Inferior parietal cortex (tissue), 1 donor: ENCODE measurements around the gene PHF12.
"Not testable (repeated sequence)": the region's sequence is repeated elsewhere in the genome, so short reads cannot be mapped to it uniquely, and the experiment has no call there.

ENCODE experiments used
- DNase-seq: peaks from one replicate; pipeline ENCODE4 v3.0.0-alpha.2; 2016; ENCODE audit errors: extremely low spot score

The PHF12 gene

DNA sequence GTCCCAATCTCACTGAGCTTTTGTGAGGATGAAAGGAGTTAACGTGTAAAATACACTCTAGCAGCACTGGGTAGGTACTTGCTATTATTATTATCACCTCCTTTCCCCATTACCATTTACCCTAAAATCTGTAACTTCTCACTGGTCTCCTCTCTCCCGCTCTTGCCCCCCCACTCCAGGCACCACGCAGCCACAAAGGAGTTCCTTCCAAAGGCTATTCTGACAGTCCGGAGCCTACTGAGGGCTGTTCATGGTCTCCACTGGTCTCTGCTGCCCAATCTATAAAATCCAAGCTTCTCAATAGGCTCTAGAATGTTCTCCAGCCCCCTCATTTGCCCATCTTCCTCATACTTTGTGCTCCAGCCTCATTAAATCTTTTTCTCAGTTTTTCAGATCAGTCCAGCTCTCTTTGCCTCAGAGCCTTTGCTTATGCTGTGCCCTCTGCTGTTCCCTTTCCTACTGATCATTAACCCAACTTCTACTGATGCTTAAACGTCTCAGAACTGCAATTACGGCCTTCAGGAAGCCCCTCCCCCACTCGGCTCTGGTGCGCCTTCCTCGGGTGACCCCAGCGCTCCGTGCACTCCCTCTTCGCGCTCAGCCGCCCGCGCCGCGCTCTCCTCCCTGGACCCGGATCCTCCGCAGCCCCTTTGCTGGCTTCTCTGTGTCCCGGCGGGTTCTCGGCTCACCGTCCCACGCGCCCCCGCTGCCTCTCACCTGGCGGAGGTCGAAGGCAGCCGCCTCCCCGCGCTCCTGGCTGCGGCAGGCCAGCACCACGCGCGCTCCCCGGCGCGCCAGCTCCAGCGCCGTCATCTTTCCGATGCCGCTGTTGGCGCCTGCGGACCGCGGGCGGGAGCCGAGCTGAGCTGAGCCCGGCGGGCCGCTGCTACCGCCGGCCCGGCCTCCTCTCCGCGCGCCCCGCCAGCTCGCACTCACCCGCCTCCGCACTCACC is 49.2 kb downstream of the PHF12 start:
- DNase-seq, result no peak

DNA sequence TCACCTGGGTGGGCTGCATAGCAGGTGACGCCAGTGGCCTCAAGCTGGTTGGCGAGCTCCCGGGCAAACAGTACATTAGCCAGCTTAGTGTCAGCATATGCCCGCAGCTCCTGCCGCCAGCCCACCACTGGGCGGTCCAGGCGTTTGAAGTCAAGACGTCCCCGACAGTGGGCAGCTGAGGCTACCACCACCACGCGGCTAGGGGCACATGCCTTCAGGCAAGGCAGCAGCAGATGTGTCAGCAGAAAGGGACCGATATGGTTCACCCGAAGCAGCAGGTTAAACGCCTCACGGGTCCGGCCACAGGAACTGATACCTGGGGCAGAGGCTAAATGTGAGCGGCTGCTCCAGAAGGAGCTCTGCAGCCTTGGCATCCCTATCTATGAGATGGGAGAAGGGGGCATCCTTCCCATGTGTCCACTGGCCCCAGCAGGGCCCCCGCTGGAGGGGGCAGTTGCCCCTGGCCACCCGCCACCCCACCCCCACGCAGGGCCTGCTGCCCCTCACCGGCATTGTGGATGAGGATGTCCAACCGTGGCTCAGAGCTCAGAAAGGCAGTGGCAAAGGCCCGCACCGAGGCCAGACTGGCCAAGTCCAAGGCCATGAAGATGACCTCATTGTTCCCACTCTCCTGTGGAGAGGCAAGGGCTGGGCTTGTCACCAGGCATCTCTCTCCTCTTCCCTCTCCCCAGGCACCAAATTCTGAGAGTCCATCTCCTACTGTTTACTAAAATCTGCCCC is 50.2 kb downstream of the PHF12 start:
- DNase-seq, result no peak

DNA sequence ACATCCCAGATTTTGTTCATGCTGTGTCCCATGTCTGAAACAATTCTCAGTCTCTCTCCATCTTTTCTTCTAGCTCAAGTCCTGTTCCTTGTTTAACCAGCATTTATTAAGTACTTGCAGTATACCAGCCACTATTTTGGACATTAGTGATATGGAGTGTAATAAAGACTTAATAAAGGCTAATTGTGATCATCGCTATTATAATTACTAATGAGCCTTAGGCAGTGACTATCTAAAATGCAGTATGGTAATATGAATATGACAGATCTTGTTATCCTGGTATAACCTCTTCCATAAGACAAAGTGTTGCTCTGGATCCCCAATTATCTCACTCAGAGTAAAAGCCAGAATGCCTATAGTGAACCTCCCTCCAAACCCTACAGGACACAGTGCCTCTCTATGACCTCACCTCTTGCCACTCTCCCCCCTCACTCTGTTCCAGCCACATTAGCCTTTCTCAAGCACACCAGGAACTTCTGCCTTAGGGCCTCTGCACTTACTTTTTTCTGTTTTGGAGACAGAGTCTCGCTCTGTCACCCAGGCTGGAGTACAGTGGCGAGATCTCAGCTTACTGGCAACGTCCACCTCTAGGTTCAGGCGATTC is 52.0 kb downstream of the PHF12 start:
- DNase-seq, result no peak

DNA sequence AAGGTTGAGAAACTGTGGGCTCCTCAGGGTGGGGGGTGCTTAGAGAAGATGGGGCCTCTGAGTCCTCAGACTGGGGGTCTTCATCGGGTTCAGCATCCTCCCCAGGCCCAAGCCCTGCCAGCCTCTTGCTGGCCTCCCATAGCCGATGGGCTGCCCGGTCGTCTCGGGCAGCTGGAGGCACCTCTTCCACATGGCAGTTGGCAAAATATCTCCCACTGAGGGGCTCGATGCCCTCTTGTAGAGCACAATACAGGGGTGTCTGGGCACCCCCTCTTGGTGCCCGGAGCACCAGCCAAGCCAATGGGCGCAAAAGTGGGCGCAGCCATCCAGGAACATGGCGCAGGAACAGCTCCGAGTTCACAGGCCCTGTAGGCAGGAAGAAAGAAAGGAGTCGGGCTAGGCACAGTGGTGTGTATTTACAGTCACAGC is 52.8 kb downstream of the PHF12 start:
- DNase-seq, result no peak

DNA sequence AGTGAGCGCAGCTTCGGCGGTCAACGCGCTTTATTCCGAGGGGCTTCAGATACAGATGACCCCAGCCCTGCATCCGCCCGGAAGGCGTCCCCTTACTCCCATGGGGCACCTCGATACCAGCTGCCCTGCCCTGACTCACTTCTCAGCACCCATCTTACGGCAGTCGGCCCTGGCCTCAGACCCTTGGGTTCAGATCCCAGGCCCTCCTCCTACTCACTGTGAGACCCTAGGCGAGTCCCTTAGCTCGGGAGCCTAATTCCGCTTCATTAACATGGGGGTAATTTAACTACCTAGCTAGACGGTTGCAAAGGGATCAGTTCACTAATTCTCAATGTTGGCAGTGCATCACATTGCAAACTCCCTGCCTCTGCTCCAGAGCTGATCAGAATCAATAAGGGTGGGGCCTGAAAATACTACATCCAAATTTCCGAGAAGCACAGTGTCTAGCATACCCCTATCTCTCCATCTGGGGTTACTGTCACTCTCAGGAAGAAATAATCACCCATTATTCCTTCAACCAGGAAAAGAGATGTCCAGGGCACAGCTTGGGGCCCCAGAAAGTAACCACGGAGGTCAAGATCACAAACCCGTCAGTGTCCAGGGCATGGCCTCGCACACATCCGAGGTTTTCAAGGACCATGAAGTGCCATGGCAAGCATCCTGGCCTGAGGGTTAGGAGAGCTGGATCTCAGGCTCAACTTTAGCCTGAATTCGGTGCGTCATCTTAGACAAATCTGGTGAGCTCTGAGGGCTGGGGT is 53.4 kb downstream of the PHF12 start:
- no peak for DNase-seq

DNA sequence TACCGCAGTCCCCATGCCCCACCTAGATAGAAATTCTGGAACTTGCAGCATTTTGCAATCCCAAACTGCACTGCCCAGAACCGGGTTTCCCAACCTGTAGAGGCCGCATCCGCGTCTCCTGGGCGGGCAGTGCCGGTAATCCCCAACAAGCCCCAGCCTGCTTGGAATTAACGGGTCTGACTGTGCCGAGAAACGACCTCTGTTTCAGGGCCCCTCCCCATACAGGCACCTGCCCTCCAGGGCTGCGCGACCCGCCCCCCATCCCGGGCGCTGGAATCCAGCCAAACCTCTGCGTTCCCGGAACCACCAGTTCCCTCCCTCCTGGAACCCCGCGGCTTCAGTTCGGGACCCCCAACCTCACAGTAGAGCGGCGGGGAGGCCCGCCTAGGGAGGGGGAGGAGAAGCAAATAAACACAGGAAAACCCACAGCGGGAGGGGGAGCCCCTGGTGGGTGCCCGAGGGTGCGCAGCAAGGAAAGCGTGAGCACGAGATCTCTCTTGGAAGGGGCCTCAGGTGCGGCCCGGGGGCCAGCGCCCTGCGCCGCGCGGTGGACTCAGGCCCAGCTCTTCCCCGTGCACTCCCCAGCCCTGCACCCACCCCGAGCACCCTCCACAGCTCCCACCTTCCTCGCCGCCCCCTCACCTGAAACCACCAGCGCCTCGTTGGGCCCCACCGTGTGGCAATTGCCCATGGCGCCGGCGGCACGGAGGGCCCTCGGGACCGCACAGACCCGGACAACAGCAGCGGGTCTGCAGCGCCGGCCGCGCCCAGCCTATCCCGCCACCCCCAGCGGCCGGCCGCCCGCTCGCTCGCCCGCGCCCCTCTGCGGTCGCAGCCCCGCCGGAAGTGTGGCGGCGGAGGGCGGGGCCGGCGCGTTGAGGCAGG is 54.2 kb downstream of the PHF12 start, which contains the start of gene FLOT2:
FLOT2 (minus strand) TSS at position 850 of the 885 bp plus-strand sequence; CDS start at position 691, 159 bp downstream.
- no peak for DNase-seq

DNA sequence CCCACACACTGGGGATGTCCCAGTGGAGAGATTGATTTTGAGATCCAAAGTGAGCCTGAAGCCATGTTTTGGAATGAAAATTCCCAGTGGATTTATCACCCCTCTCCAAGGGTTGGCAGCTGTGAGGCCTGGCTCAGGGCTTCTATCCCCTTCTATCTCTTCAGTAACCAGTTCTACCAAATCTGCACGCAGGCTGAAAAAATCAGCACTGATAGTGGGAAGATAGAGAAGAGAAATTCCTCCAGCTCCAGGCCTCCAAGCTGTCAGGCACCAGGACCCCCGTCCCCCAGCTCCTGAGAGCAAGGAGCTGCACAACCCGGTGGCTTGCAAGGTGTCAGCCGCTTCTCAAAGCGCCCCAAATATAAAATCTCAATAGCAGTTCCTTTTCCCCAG is 54.8 kb downstream of the PHF12 start:
- no peak for DNase-seq

DNA sequence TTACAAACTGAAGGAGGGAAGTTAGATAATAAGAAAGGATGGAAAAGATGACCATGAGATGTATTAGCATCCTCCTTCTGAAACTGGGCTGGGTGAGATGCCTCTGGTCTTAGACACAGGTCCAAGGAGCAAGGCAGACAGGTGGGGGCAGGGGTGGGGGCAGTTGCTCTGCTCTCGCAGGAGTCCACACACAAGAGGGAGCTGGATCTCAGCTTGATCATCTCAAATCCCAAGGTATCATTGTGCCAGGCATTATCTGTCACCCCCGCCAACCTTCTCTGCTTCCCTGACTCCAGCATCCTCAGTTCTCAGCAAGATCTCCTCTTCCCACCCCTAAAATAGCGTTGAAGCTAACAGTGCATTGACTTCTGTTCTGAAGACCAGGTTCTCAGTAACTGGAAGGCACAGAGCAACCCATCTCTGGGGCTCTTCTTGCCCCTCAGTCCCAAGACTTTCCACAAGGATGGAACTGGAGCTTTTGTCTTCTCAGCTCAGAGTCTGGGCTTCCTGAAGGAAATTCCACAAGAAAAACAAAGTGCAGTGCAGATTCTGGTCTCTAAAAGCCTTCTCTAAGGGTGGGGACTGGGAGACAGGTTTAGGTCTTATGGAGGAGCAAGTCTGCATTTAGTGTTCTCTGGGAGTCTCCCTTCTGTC is 55.4 kb downstream of the PHF12 start:
- no peak for DNase-seq

DNA sequence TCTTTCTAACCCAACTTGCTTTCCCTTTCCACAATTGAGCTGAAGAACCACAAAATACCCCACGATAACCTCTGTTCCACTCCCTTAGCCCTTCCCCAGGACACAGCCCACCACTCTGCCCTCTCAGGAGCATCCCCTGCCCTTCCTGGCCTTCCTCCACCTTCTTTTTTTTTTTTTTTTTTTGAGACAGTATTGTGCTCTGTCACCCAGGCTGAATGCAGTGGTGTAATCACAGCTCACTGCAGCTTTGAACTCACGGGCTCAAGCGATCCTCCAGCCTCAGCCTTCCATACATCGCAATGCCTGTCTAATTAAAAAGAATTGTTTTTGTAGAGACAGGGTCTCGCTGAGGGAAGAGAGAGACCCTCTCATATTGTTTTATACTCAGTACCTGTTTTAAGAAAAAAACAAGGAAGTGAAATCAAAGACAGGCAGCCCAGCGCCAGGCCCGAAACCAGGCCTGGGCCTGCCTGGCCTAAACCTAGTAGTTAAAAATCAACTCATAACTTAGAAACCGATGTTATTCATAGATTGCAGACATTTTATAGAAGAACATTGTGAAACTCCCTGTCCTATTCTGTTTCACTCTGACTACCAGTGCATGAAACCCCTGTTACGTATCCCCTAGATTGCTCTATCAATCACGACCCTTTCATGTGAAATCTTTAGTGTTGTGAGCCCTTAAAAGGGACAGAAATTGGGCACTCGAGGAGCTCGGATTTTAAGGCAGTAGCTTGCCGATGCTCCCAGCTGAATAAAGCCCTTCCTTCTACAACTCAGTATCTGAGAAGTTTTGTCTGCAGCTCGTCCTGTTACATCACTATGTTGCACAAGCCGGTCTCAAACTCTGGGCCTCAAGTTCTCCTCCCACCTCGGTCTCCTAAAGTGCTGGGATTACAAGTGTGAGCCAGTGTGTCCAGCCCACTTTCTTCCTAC is 57.8 kb downstream of the PHF12 start:
- not testable (repeated sequence) for DNase-seq

DNA sequence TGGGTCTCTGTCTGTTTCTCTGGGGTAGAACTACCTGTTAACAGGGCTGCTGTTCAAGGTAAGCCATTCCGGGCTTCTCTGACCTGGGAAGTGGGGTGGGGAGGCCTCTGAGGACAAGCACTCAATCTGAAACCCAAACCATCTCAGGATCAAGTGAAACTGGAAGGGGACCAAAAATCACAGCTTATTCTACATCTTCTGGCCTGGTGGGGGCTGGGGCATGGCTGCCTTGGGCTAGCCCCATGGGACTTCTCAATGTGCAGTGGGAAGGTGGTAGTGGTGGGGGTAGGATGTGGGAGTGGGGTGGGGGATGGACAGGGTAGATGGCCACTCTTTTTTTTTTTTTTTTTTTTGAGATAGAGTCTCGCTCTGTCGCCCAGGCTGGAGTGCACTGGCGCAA is 59.3 kb downstream of the PHF12 start:
- no peak for DNase-seq

DNA sequence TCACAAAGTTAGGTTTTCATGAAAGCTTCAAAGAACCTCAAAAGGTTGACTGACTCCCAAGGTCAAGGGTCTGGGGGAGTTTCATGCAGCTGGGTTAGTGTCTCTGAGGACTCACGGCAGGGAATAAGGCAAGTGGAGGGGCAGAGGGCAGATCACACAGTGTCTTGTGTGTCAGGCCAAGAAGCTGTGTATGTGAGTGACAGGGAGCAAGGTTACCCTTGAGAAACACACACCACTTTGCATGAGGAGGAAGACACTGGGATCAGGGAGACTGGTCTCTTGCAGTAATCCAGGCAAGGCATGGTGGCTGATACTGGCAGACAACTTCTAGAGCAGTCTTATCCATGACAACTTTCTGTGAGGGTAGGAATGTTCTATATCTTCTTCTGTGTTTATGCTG is 60.1 kb downstream of the PHF12 start:
- no peak for DNase-seq

DNA sequence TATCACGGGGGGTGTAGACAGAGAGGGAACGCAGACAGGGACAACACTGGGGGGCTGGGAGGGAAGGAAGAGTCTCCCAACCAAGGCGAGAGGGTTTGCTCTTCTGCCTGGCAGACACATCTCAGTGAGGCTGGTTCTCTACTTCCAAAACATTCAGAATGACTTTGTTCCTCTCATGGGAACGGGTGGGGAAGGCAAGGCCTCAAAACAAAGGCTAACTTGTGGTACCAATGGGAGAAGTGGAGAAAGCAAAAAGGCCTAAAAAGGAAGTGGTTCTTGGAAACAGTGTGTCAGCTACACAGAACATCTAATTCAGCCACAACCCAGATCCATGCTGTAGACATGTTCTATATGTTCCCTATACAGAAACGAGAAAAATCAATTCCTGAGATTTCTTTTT is 61.3 kb downstream of the PHF12 start:
- no peak for DNase-seq

DNA sequence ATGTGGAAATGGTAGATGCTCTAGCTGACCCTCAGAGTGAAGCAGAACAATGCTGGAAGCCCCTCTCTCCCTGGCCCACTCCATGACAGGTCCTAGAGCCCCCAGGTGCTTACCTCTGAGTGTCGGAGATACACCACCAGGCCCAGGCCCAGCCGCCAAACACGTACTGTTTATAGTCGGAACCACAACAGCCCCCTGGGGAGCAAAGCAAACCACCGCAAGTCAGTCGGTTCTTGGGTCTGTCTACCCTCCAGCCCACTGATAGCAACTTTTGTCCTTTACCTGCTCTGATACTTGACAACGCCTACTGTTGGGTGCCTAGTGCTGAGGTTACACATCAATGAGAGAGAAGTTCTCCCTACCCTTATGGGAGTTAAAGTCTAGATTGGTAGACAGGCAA is 62.5 kb downstream of the PHF12 start:
- DNase-seq, result no peak

DNA sequence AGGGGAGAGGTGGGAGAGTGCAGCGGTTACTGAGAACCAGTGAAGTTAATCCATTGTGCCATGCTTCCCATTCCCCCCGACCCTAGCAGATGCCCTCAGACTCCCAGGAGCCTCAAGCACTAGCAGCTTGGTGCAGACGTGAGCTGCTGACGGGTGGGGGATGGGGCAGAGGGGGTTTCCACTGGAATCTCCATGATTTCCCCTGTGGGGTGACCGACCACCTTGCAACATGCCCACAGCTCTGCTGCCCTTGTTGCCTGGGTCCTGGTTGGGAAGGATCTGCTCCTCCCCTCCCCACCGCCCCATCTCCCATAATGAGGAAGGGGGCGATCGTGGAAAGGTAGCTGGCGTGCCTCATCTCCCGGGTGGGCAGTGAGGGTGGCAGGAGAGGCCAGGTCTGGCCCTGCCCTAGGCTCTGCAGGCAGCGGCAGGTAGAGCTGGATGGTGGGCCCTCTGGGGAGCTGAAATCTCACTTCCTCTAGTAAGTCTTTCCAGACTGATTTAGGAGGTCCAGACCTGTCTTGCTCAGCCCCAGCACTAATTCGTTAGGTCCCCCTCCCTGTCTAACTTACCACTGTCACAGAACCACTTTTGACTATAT is 63.3 kb downstream of the PHF12 start:
- no peak for DNase-seq

DNA sequence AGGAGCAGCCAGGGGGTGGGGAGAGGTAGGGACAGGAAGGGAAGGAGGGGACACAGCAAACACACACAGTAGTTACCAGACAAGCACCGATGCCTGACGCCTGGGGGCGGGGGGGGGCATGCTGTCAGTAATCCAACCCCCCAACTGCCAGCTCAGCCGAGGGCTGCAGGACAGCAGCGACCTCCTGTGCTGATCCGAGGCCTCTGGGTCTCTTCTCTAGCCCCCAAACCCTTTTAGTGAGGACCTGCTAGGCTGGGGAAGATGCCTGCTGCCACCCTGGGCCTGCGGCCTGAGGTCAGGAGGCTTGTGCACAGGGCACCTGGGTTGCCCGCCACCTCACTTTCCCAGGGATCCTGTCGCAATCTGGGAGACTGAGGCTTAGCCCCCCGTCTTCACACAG is 65.4 kb downstream of the PHF12 start:
- DNase-seq, result no peak

DNA sequence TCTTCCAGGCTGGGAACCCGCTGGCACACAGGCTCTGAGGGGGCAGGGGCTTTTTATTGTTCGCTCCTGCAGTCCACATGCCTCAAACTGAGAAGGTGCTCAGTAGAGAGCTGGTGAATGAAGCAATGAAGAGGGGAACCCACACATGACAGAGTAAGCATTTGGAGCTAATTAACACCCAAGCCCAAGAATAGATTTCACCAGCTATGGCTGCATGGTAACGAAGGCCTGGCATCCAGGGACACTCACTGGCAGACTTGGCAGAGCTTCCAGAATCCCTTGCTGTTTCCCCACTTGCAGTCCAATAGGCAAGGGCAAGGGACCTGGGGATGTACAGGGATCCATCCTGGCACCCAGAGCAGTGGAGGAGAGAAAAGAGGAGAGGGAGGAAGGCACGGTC is 66.0 kb downstream of the PHF12 start:
- DNase-seq, result no peak

DNA sequence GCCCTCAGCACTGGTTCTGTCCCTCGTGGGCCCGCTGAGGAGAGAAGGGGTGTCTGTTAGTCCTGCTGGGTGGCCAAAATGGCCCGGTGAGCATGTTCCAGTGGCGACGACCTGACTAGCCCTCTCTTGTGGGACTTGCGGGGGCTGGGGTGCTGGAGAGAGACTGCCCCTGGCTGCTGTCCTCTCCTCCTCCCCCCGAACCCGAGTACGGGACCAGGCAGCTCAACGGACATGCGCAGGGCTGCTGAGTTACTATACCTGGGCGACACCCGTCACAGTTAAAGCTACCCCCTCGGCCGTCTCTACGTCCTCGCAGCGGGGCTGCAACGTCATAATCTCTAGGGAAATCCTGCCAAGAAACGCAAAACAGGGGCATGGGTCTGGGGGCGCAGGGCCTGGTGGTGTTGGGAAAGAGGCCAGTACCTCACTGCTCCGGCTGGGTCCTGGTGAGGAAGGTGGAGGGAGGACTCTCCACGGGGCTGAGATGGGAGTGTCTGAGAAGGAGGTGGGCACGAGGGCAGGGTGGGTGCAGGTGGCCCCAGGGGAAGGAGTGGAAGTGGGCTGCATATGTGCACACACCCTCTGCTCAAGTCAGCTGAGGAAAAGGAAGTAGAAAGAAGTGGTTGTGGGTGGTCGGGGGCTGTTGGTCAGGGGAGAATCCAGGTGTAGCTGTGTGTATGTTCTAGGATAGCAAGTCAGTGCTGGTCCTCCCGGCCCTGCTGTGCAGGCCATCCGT is 67.2 kb downstream of the PHF12 start:
- no peak for DNase-seq
